GM18951 (cell line): ENCODE measurements around the gene SLC35A3.
"Not testable (repeated sequence)": the region's sequence is repeated elsewhere in the genome, so short reads cannot be mapped to it uniquely, and the experiment has no call there.

Experiments used
- POLR2A ChIP-seq: IDR thresholded peaks from 4 replicates; pipeline ENCODE4 v1.6.1; 2011; ENCODE audit warnings: mild to moderate bottlenecking; ENCODE audit not compliant: insufficient read length, insufficient read depth; ENCODE audit errors: extremely low read depth
- in situ Hi-C: fragments of 300-500 bp; cut with MboI; formaldehyde crosslinking; loops from one replicate; pipeline ENCODE4 v1.12.0; 2022; ENCODE audit warnings: low sequenced_read_pairs, mixed read lengths, inconsistent platforms; ENCODE audit not compliant: unreplicated experiment

Gene SLC35A3

GRCh38 chr1:99969729-99970621 lies at the start of gene SLC35A3:
Gene SLC35A3, plus strand, starts transcription at chr1:99969996. Its CDS starts 23,559 bp downstream, at chr1:99993555.
- in situ Hi-C loops = no loop called here

DNA sequence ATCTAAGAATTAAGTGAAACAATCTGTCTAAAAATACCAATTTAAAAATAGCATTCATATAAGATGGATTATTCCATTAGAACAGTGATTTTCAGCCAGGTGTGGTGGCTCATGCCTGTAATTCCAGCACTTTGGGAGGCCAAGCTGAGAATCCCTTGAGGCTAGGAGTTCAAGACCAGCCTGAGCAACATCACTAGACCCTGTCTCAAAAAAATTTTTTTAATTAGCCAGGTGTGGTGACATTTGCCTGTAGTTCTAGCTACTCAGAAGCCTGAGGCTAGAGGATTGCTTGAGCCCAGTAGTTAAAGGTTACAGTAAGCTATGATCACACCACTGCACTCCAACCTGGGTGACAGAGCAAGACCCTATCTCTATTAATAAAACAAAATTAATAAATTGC lies 35.0 kb upstream of the SLC35A3 start:
- no peak for TF ChIP-seq POLR2A
- in situ Hi-C loops = no loop called here

More at GRCh38 chr1:99969729-99970621, at the start of gene SLC35A3:
- peak; percentile 89 for TF ChIP-seq POLR2A

- in situ Hi-C loops = no loop called here
- no peak for TF ChIP-seq POLR2A
Measured at GRCh38 chr1:99935534-99935933, 34.3 kb upstream of the SLC35A3 start.

DNA sequence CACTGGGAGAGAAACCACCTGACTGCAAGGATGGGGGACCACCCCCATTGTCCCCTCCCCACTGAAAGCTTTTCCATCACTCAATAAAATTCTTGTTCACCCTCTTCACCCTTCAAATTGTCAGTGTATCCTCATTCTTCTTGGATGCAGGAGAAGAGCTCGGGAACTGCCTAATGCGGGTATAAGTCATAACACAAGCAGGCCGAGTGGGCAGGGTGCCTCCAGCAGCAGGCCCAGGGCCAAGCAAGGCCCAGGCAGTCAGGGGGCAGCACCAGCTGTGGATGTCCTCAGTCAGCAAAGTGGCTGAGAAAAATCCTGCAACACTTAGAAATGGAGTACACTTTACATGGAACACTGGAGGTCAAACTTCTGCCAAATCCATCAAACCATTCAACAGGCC lies 33.7 kb upstream of the SLC35A3 start:
- in situ Hi-C loops = no loop called here
- no peak for TF ChIP-seq POLR2A

DNA sequence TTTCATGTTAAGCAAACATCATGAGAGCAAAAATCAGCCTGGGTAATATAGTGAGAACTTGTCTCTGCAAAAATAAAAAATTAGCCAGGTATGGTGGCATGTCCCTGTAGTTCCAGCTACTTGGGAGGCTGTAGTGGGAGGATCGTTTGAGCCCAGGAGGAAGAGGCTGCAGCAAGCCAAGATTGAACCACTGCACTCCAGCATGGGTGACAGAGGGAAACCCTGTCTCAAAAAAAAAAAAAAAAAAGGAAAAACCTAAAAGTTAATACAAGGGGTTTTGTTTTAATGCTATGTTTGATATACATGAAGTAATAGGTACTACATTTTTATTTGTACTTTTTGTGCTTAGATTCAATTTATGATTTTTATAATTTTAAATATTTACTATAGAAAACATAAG lies 27.1 kb upstream of the SLC35A3 start:
- no peak for TF ChIP-seq POLR2A
- in situ Hi-C loops = no loop called here

GRCh38 chr1:99943223-99943794 lies 26.5 kb upstream of the SLC35A3 start:
- no peak for TF ChIP-seq POLR2A
- in situ Hi-C loops = no loop called here

DNA sequence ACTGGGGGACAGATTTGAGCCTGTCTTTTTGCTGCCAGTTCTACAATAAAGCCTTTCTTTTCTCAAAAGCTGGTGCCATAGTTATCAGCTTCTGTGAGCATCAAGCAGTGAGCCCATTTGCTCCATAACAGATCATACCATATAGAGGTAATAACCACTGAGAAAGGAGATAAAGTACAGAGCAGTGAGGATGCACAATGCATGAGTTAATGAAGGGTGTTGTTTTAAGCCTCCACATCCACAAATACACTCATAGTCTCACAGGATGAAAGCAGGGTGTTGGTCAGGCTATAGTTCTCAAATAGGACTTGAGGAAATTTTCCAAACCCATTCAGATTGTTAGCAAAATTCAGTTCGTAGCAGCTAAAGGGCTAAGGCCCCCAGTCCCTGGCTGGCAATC lies 25.6 kb upstream of the SLC35A3 start:
- in situ Hi-C loops = no loop called here
- no peak for TF ChIP-seq POLR2A

DNA sequence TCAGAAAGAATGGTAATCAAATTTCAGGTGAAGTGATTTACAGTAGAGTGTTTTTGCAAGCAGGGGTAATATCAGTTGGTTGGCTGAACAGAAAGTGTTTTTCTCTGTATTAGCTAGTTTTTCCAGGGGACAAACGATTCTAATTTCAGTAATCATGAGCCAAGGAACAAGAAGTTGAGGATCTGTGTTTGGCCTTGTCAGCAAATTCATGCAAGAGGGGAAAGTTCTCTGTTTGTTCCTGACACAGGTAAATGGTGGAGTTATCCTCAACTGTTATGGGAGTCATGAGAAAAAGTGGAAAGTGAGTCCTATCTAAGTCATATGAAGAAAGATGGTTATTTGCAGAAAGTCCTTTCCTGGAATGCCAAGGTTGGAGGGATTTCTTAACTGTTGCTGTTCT lies 24.6 kb upstream of the SLC35A3 start:
- no peak for TF ChIP-seq POLR2A
- in situ Hi-C loops = no loop called here

DNA sequence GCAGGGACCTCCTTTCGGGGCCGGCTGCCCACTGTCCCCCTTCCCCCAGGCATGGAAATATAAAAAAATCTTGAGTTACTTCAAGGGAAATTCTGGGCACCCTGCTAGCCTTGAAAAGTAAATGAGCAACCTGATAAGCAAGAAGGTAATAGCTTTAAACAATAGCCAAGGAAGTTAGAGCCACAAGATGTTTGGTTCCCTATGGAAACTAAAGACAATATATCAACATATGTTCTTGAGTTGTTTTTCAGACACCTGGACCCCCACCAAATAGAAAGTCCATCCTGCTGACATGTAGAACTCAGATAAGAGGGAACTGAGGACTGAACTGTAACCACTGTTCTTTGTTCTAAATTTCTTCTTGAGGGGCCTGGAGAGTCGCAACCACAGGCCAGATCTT lies 19.3 kb upstream of the SLC35A3 start:
- no peak for TF ChIP-seq POLR2A
- in situ Hi-C loops = no loop called here

DNA sequence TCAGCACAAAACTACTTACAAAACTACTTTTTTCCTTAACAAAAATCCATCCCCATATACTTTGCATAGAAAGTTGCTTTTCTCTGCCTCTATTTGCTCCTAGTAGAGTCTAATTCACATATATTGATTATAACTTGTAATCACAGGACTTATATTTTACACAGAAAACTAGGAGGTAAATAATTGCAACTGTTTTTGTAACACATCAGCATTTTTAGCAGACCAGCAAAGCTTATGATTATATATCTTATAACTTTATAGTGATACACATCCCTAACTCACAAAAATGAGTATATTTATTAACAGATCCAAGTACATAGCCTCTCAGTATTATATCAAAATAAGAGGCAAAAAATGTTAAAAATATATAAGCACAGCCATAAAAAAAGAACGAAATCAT lies 17.3 kb upstream of the SLC35A3 start:
- no peak for TF ChIP-seq POLR2A
- in situ Hi-C loops = no loop called here

- in situ Hi-C loops = no loop called here
- no peak for TF ChIP-seq POLR2A
Measured at GRCh38 chr1:99955375-99955774, 14.4 kb upstream of the SLC35A3 start.

- TF ChIP-seq POLR2A = no peak
- in situ Hi-C loops = no loop called here
Measured at GRCh38 chr1:99956755-99957154, 13.0 kb upstream of the SLC35A3 start.

DNA sequence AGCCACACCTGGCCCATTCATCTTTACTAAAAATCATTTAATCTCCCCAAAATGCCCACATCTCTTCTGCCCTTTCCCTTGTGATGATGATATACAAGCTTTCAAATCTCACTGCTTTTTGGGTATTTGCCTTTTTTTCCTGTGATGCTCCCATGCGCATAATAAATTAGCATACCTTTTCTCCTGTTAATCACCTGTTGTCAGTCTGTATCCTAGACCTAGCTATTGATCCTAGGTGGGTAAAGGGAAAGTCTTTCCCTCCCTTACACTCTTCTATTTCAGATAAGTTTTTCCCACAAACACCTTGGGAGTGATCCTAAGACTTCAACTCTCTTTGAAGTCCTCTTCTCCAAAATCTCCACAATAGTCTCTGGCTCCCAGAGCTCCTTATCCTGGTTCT lies 12.0 kb upstream of the SLC35A3 start:
- in situ Hi-C loops = no loop called here
- TF ChIP-seq POLR2A = no peak

DNA sequence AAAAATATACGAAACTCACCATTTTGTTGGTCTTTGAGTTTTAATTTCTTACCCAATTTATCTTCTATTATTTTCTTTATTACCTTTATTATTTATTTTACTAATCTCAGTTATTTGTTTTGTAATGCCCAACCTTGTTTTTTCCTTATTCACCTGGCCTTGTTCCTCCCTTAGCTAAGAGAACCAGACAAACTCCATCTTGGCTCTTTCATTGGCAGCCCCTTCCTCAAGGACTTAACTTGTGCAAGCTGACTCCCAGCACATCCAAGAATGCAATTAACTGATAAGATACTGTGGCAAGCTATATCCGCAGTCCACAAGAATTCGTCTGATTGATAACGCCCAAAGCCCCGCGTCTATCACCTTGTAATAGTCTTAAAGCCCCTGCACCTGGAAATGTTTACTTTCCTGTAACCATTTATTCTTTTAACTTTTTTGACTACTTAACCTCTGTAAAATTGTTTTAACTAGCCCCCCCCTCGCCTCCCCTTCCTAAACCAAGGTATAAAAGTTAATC lies 10.5 kb upstream of the SLC35A3 start:
- in situ Hi-C loops = not testable (repeated sequence)

DNA sequence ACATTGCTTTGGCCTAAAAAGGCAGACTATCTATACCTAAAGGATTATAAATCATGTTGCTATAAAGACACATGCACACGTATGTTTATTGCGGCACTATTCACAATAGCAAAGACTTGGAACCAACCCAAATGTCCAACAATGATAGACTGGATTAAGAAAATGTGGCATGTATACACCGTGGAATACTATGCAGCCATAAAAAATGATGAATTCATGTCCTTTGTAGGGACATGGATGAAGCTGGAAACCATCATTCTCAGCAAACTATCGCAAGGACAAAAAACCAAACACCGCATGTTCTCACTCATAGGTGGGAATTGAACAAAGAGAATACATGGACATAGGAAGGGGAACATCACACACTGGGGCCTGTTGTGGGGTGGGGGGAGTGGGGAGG lies 9.5 kb upstream of the SLC35A3 start:
- in situ Hi-C loops = not testable (repeated sequence)
